Measurements from ENCODE around the gene TLR7. TPM values are rescaled to one million over a fixed set of nuclear protein-coding genes. Genes with fewer than 3 reads are reported as not detected.

TLR7 gene
- 43.4 and 46.5 TPM in 2 replicates for total RNA-seq (2013; cell fraction: nucleolus; rRNA removed)
- 19.5 and 24.9 TPM in 2 replicates for total RNA-seq (2014; rRNA removed)
- 33.5 and 36.5 TPM in 2 replicates for total RNA-seq (2014; rRNA removed; fragmentation: Illumina TruSeq; extraction: Trizol)
- 24.9 and 25.2 TPM in 2 replicates for total RNA-seq (2021)
- polyA plus RNA-seq (2011; ENCODE audit: low read depth), result 20.5 TPM
- 44.4 and 58.0 TPM in 2 replicates for polyA plus RNA-seq (2011; rRNA removed)
- 21.3 and 23.9 TPM in 2 replicates for polyA plus RNA-seq (2011; cell fraction: cytosol; rRNA removed)
- 10.5 and 11.8 TPM in 2 replicates for polyA plus RNA-seq (2011; cell fraction: nucleus; rRNA removed)
- polyA plus RNA-seq (2012), result 24.0 and 24.3 TPM in 2 replicates
- polyA plus RNA-seq (2014; fragmentation: Illumina TruSeq; extraction: Trizol), result 39.1 and 57.1 TPM in 2 replicates
- polyA plus RNA-seq (2014; fragmentation: Nextera tagmentation; extraction: Ambion mirVana), result 10 to 100 TPM; 12.0 to 13.1 TPM
- polyA plus RNA-seq (2014; rRNA removed), result 18.0 and 21.9 TPM in 2 replicates
- 10 to 100 TPM; 19.5 to 23.3 TPM for polyA plus RNA-seq (2016; fragmentation: Nextera tagmentation; extraction: Ambion mirVana)
- 51.2 and 62.5 TPM in 2 replicates for polyA minus RNA-seq (2011; rRNA and poly(A)+ RNA removed)
- 17.2 and 26.0 TPM in 2 replicates for polyA minus RNA-seq (2011; cell fraction: cytosol; rRNA and poly(A)+ RNA removed)
- 18.1 and 28.4 TPM in 2 replicates for polyA minus RNA-seq (2011; cell fraction: nucleus; rRNA and poly(A)+ RNA removed)
- percentile 97 among the genes with signal in this experiment for Bru-seq, nascent RNA
- BruChase-seq, experiment 1, labeled RNA remaining after a 6-hour chase, result percentile 77 among the genes with signal in this experiment
- BruChase-seq, experiment 2, labeled RNA remaining after a 2-hour chase, result percentile 94 among the genes with signal in this experiment
- long read RNA-seq, experiment 1, full-length matches to known transcripts, result 13 of 15 reads
- long read RNA-seq, experiment 1, partial matches to known transcripts, result 0 of 15 reads
- long read RNA-seq, experiment 1, other reads (novel, unspliced or antisense), result 2 of 15 reads
- long read RNA-seq, experiment 2, full-length matches to known transcripts, result 13 of 101 reads
- long read RNA-seq, experiment 2, partial matches to known transcripts, result 50 of 101 reads
- long read RNA-seq, experiment 2, other reads (novel, unspliced or antisense), result 38 of 101 reads

DNA sequence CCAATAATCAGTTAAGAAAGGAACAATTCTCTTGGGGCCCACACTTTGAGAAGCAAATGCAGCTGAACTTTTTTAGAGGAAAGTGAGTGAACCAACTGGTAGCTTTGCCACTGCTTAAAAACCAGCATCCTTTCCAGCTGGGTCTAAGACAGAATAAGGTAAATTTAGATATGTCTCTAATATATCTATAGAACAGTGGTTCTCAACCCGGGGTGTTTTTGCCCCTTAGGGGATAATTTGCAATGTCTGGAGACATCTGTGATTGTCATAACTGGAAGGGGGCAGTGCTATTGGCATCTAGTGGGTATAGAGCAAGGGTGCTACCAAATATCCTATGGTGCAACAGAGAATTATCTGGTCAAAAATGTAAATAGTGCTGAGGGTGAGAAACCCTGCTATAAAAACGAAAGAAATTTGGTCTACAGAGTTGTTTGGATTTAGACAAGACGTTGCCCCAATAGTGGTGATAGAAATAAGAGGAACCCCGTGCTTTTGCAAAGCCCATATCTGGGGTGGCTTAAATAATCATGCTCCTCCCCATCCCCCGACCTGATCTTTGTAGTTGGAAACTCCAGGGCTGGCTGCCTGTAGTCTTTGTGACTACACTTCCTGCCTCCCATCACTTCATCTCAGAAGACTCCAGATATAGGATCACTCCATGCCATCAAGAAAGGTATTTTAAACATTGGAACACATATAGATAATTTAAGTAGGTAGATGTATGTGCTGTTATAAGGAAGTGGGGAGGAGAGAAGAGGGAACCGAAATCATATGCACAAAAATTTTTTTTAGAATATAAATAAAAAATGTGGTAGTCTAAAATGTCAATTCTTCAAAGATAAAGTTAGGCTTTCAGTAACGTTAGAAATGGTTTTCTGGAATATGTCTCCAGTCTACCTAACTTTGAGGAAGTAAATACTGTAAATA lies at the start of gene TLR7:
TSS of gene TLR7 (plus strand) at position 622 of the 927 bp plus-strand sequence. CDS start 507 bp downstream, outside the sequence.
- no peak for DNase-seq (ENCODE audit: low read depth, low spot score)
- no peaks in the 10 kb centered on the region for H4K20me1 ChIP-seq (ENCODE audit: control insufficient read depth, insufficient read depth)
- no peaks in the 10 kb centered on the region for H3K27me3 ChIP-seq (replicated peaks in 1 of 2; ENCODE audit: control insufficient read depth in 2 of 2, insufficient read depth in 2 of 2, low read length in 1 of 2)
- ChIA-PET RAD21 (ENCODE audit: unreplicated experiment) (interaction anchor here (0.6 to 5.1 kb wide), 6 partner anchors 24 to 1288 kb away, joined by 3 to 47 read pairs (median 5); no protein-coding TSS in a partner anchor), POLR2A (interaction anchor here (0.8 to 1.3 kb wide), 4 partner anchors 8 to 139 kb away, joined by 3 to 5 read pairs (median 3); no protein-coding TSS in a partner anchor), CTCF (interaction anchor here (0.6 to 3.8 kb wide), 9 partner anchors 14 to 148 kb away, joined by 3 to 22 read pairs (median 3); no protein-coding TSS in a partner anchor), SMC1A (ENCODE audit: uncharacterized antibody, unreplicated experiment) (interaction anchor here (0.8 to 8.0 kb wide), 9 partner anchors 10 to 52 kb away, joined by 3 to 77 read pairs (median 8); no protein-coding TSS in a partner anchor)
- H3K4me2 ChIP-seq (ENCODE audit: control insufficient read depth, insufficient read depth), result peak within 1 kb of the TSS; percentile 95
- H3K79me2 ChIP-seq (ENCODE audit: control insufficient read depth, insufficient read depth, low read length), result peaks cover 48% of the 10 kb centered on the region
- H3K27ac ChIP-seq (ENCODE audit: control insufficient read depth, insufficient read depth), result peak within 1 kb of the TSS; percentile 97
- peak; percentile 55 for ATAC-seq
- H3K9ac ChIP-seq (ENCODE audit: control insufficient read depth, insufficient read depth, low read length), result peak within 1 kb of the TSS; percentile 91
- 2% methylated on average over 7 of the region's 7 CpGs for WGBS (ENCODE audit: insufficient coverage, insufficient replicate concordance, low lambda C conversion rate, missing lambda C conversion rate)
- peak within 1 kb of the TSS; percentile 63 for H3K4me3 ChIP-seq
- FAIRE-seq, result no peak
- peak within 1 kb of the TSS; percentile 37 for H2AFZ ChIP-seq (ENCODE audit: control insufficient read depth, low read depth, low read length)
- in situ Hi-C loops (cut with MboI), result no loop called here
- intact Hi-C loops (cut with micrococcal nuclease; ENCODE audit: unreplicated experiment), result loop anchor here (1.0 to 10.0 kb wide), 3 partner anchors 23 to 218 kb away; no protein-coding TSS in a partner anchor
- peaks cover 17% of the 10 kb centered on the region for H3K4me1 ChIP-seq (ENCODE audit: control insufficient read depth, insufficient read depth, low read length)
- peaks cover 0 to 6% of the 10 kb centered on the region in 2 experiments; a peak in 1 of 4 replicates for H3K36me3 ChIP-seq (ENCODE audit: control insufficient read depth in 2 of 2, insufficient read depth in 2 of 2, low read length in 1 of 2)
- no TSS peak for BruUV-seq (replicated peaks)
- H3K9me3 ChIP-seq (replicated peaks; ENCODE audit: control insufficient read depth, insufficient read depth, low read length), result no peaks in the 10 kb centered on the region; the same call in 2 of the 3 replicates
- TF ChIP-seq CREB1 (IDR thresholded peaks at IDR 0.05; ENCODE audit: low read depth) (no peak), SMAD5 (IDR thresholded peaks at IDR 0.05; ENCODE audit: low read depth) (0 out of 2 replicates have a peak, but pooled peaks have one; percentile 27), ZNF384 (IDR thresholded peaks at IDR 0.05; ENCODE audit: borderline replicate concordance, low read depth, low read length) (peak; percentile 41; the same call in 1 of the 2 replicates), TCF7 (IDR thresholded peaks at IDR 0.05; ENCODE audit: borderline replicate concordance) (no peak), EZH2 (IDR thresholded peaks at IDR 0.05; ENCODE audit: borderline replicate concordance, control insufficient read depth, low read depth, low read length) (no peak), MXI1 (IDR thresholded peaks at IDR 0.05; ENCODE audit: low read depth, low read length) (0 out of 2 replicates have a peak, but pooled peaks have one; percentile 14), ZNF24 (IDR thresholded peaks at IDR 0.05) (no peak), STAT1 (conservative IDR thresholded peaks at IDR 0.05) (no peak), YY1 (IDR thresholded peaks at IDR 0.05; ENCODE audit: low read depth, low read length) (no peak), IKZF2 (IDR thresholded peaks at IDR 0.05) (no peak)
- TF ChIP-seq, protein P1, sequence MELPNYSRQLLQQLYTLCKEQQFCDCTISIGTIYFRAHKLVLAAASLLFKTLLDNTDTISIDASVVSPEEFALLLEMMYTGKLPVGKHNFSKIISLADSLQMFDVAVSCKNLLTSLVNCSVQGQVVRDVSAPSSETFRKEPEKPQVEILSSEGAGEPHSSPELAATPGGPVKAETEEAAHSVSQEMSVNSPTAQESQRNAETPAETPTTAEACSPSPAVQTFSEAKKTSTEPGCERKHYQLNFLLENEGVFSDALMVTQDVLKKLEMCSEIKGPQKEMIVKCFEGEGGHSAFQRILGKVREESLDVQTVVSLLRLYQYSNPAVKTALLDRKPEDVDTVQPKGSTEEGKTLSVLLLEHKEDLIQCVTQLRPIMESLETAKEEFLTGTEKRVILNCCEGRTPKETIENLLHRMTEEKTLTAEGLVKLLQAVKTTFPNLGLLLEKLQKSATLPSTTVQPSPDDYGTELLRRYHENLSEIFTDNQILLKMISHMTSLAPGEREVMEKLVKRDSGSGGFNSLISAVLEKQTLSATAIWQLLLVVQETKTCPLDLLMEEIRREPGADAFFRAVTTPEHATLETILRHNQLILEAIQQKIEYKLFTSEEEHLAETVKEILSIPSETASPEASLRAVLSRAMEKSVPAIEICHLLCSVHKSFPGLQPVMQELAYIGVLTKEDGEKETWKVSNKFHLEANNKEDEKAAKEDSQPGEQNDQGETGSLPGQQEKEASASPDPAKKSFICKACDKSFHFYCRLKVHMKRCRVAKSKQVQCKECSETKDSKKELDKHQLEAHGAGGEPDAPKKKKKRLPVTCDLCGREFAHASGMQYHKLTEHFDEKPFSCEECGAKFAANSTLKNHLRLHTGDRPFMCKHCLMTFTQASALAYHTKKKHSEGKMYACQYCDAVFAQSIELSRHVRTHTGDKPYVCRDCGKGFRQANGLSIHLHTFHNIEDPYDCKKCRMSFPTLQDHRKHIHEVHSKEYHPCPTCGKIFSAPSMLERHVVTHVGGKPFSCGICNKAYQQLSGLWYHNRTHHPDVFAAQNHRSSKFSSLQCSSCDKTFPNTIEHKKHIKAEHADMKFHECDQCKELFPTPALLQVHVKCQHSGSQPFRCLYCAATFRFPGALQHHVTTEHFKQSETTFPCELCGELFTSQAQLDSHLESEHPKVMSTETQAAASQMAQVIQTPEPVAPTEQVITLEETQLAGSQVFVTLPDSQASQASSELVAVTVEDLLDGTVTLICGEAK (IDR thresholded peaks at IDR 0.05; ENCODE audit: borderline replicate concordance), result no peak
- TF ChIP-seq, protein P2, sequence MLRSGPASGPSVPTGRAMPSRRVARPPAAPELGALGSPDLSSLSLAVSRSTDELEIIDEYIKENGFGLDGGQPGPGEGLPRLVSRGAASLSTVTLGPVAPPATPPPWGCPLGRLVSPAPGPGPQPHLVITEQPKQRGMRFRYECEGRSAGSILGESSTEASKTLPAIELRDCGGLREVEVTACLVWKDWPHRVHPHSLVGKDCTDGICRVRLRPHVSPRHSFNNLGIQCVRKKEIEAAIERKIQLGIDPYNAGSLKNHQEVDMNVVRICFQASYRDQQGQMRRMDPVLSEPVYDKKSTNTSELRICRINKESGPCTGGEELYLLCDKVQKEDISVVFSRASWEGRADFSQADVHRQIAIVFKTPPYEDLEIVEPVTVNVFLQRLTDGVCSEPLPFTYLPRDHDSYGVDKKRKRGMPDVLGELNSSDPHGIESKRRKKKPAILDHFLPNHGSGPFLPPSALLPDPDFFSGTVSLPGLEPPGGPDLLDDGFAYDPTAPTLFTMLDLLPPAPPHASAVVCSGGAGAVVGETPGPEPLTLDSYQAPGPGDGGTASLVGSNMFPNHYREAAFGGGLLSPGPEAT (IDR thresholded peaks at IDR 0.05; ENCODE audit: low read depth), result no peak

Measured in GM12878 (cell line).